CD4-positive, alpha-beta T cell treated with Interleukin-4 for 4 hours (primary cell): ENCODE data around the gene CST3.
"Not testable (repeated sequence)": the region's sequence is repeated elsewhere in the genome, so short reads cannot be mapped to it uniquely, and the experiment has no call there.

Experiments
- DNase-seq: peaks from one replicate; pipeline ENCODE4 v3.0.0-alpha.2; 2020

Gene CST3

DNA sequence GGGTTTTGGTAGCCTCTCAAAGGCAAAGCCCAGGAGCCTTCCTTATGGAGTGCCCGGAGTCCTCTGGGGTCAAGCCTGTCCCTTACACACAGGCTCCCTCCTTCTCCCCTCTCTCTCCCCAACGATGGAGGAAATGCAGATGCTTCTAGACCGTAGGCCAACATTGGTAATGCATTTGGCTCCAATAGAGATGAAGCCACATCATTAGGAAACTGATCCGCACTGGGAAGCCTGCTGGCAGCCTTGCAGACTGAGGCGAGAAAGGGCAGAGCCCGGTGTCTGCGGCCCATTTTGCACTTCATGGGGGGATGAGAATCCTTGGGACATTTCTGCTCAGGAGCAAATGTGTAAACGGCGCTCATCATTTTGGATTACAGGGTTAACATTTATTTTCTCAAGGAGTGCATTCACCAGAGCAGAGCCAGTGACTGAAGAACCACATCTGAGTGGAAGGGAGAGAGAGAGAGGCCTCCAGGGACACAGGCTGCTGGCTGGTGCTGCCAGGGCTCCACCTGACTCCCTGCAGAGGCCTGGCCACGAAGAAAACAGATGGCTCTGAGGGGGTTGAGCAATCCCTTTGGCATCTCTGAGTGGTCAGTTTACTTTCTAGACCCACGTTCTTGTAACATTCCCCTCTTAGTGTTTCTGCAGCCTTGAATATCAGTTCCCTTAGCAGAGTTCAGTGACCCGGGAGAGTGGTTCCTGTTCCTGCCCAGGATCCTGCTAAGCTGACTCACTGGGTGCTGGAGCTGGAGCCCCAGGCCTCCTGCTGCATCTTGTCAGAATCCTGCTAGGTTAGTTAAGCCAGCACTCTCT is 4.4 kb upstream of the CST3 start:
- DNase-seq, result no peak

DNA sequence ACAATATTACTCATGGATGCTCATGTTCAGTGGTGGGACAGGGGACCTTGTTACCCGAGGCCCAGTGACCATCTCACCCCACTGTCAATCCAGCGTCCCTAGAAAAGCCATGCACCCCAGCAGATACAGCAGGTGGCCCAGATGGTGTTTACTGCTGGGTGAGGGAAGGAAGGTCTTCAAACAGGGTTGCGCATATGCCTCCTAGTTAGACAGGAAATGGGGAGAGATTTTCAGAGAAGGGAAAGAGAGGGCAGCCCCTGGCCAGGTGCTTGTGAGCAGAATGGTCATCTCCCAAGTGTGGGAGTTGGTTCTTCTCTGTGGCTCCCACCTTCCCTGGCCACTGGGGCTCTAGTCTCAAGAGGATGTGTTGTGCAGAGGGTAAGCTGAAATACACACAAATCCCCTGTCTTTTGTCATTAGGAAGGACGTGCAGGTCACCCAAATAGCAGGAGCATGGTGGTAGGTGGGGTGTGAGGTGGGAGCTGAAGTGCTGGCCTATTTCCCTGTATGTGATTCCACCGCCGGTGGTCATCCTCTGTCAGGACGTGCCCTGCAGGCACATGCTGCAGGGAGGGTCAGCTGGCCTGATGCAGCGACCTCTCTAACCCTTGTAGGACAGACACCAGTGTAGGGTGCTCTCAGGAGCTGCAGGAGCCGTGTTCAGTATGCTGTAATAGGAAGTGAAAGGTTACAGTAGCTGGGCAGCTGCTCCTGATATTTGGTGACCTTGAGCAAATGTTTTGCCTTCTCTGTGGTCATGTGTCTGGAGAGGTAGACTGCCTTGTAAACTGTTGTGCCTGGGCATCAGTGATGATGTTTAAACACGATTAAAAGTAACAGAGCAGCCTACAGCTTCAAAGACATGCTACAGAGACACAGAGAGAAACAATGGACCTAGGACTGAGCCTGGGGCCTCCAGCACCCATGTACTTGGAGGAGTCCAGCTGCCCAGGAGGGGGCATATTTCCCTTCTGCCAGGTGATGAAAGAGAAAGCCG is 3.2 kb upstream of the CST3 start:
- DNase-seq, result no peak

DNA sequence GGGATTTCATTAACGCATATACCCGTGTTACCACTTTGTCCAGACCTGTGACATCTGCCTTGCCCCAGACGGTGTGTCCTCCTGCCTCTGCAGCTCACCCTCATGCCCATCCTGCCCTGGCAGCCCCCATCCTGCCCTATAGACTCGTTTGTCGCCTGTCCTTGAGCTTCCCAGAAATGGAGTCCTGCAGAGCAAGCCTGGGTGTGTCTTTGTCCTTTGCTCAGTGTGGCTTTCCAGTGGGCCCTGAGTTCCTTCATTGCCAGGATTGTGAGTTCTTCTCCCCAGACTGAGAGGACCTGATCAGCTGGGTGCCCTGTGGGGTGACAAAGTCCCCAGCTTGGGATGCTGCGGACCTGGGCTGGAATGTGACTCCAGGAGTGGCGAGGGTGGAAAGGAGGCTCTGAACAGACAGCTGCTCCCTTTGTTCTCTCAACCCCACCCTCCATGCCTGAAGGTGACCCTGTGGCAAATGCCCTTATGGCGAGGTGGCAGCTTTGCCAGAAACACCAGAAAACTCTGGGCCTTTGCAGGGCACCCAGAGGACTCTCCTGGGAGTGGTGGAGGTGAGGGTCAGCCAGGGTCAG is 2.4 kb upstream of the CST3 start:
- DNase-seq, result no peak

GRCh38 chr20:23639490-23639958 is 1.8 kb upstream of the CST3 start:
- DNase-seq, result no peak

DNA sequence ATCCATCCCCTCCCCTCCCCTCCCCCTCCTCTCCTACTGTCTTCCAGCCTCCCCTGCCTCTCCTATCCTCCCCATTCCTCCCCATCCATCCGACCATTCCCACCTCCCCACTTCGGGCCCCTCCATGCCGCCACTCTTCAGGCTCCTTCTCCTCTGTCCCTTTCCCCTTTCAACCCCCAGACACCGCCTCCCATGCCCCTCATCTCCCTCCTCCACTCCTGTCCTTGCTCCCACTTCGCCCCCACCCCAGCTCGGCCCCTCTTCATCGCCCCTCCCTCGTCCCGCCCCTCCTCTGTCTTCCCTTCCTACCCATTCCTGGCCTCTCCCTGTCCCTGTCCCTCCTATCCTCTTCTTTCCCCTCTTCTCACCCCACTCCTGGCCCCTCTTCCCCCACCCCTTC is 554 bp upstream of the CST3 start:
- DNase-seq, result no peak

- DNase-seq, result no peak
Observed at GRCh38 chr20:23636908-23637281, 860 bp downstream of the CST3 start.

DNA sequence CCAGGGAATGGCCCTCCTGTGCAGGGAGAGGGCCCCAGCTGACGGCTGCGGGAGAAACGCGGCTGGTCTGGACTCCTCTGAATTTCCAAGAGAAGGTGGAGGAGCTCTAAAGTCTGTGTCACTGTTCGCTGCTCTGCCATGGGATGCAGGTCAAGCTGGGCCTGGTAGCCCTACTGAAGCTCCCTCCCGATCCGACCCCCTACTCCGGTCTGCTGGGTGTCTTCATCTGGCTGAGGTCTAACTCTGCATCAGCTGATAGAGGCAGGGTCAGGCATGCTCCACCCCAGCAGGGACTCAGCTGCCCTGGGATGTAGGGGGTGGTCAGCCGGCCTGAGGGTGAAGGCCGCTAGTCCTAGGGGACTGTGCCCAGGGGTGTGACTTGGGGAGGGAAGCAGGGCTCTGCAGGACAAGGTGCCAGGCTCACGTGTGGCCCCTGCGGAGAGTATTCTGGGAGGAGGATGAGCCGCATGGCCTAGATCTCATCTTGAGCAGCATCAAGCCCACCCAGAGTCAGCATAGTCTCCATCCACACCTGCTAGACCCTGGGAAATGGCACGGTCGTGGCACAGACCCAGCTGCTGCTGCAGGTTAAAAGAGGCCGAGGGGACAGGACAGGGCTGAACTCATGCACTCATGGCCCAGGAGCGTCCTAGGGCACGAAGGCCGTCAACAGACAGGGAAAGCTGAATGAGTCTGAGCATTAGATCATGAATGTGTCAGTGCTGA is 1.4 kb downstream of the CST3 start:
- DNase-seq, result no peak

GRCh38 chr20:23635768-23636090 is 2.0 kb downstream of the CST3 start:
- DNase-seq, result not testable (repeated sequence)

GRCh38 chr20:23634985-23635767 is 2.6 kb downstream of the CST3 start:
- no peak for DNase-seq

DNA sequence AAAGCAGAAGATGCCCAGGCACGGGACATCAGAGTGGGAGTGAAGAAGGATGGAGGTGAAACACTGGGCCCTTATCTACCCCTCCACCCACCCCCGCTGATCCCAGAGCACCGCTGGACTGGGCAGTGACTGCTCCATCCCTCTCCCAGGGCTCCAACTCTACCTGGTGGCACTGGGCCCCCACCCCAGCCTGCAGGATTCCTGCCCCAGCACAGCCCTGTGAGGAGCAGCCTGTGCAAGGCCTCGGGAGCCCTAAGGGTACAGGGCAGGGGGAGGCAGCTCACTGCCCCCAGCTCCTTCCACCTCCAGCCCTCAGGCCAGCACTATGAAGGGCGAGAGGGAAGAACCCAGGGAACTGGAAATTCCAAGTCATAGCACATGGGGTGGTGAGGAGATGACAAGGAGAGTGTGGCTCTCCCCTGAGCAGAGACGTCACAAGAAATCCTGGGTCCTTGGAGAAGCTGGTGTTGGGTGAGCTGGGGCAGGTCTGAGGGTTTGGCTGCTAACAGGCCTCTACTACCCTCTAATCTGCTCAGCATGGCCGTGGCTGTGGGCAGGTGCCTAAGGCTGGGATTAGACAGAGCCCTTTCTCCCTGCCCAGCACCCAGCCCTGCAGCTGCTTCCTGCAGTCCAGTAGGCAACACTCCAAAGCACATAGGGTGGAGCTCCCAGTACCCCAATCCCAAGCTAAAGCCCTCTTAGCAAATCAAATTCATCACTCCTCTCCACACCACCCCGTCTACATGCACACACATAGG is 3.5 kb downstream of the CST3 start:
- DNase-seq, result no peak

DNA sequence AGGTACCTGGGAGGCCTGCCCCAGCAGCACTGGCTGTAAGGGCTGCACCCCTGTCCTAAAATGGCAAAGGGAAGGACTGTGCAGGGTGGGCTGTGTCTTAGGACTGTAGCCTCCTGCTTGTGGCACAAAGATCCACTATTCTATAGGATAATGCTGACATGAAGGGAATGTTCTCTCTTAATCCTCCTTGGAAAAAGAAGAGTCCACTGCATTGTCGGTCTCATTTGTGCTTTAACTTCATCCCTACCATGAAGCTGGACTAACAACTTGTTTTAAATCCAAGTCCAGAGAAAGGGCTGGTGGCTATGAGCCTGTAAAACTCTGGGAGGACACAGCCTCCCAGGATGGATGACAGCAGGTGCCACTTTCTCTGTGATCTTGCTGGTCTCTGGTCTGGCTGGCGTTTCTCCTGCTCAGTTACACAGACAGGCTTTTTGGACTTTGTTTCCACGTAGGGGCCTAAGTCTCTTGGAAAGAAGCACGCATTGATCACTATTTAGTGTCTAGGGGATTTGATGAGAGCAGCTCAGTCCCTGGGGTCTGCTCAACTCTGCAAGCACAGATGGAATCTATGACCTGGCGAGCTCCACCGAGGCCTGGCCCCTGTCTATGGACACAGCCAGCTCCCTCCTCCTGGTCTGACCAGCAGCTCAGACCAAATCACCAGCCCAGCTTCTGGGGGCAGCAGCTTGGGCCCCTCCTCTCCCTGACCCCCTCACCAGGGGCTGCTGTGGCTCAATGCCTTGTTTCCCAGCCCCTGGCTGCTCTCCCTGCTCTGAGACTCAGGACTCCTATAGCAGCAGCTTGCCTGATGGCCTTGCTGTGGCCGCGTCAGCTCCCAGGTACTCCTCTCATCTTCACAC is 4.8 kb downstream of the CST3 start:
- DNase-seq, result no peak

DNA sequence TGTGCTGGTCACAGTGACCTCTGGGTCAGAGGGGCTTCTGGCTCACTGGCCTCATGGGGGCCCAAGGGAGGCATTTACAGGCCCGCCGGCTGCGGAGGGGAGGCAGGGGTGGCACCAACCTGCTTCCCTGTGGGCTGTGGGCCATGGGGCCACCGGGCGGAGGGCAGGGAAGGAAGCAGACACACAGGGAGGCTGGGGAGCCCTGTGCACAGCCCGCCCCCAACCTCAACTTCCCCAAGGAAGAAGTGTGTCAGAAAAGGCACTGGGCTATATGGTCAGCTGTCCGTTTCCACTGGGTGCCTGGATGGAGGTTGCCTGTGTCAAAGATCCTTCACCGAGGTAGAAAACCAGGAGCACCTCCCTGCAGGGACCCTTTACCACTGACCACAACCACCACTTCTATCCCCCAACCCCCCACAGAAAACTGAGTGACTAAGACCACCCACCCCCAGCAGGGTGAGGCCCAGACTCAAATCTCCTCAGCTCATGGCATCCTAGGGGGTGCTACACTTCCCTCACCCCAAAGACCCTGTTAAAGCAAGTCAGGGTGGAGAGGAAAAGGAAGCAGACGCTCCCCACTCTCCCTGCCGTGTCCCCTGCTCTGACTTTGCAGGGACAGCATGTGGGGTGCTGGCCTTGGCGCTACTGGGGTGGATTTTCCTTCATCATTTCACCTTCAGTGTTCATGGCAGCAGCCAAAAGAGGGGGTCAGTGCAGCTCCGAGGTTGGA is 5.6 kb downstream of the CST3 start:
- DNase-seq, result no peak

DNA sequence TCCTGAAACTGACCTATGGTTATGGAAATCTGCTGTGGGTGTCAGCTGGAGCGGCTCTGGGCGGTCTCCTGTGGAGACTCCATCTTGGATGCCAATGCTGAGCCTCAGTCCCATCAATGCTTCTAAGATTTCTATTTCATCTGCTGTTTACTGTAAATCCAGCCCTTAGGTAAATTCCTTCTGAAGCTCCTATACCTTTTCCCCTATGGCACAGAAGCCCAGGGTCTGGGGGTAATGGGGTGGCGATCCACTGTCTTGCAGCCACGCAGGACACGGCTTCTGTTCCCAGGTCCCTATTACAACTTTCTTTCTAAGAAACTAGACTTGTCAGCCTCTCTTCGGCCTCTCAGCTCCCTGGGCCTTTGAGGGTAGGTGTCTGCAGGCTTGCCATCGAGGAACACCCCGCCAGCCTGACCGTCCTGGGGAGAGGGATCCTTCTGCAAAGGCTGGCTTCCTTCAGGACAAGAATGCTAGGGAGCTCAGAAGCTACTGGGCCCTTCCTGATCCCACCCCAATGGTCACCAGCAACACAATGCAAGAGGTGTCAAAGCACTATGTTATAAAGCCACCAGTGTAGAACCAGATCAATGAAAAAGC is 6.4 kb downstream of the CST3 start:
- DNase-seq, result no peak

- DNase-seq, result no peak
Observed at GRCh38 chr20:23630392-23630849, 7.3 kb downstream of the CST3 start.

DNA sequence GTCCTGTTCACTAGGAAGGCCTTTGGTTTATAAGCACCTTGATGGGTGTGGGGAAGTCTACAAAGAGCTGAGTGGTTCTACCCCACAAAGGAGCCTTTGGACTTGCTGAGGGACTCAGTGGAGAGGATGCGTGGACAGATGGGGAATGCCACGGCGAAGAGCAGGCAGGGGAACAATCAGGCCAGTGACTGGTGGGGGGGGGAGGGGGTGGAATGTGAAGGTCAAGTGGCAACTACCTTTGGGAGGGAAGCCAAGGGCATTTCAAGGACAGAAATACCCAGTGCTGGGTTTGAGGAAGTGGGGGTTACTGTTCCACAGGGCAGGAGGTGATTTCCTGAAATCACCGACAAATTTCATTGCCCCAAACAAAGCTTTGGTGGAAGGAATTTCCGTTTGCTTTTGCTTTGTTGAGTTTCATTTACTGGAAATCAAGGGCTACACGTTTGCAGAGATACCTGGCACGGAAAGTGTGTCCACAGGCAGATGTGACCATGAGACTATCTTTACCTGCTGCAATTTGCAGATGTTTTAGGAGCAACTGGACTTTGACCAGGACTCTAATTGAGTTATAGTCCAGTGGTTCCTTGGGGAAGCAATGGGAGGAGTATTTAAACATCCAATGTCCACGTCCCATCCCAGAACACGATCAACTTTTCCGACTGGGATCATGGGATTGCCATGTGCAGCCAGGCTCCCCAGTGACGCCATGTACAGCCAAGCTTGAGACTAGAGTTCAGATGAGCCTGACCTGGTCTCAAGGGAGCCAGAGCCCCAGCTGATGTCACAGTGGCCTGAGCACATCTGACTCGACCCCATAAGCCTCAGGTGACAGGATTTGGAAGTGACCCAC is 8.0 kb downstream of the CST3 start:
- no peak for DNase-seq

DNA sequence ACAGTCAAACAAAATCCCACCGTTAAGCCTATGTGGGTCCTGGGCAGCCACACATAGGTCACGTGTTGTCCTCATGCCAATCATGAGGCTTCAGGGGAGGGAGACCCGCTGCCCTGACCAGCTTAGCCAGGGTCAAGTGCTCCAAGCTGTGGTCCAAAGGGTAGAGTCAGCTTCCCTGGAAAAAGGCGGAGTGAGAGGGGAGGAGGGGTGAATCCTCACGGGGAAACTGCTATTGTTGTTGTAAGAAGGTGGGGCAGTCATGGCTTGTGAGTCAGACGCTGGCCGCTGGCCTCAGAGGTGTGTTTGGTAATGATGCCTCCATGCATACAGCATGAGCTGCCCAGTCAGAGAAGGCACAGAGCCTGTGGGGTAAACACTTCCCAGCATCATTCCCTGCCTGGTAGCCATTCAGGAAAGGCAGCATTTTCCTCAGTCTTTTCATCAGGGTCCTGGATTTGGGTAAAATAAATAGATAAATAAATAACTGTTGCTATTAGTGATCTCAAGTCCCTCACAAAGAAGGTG is 8.7 kb downstream of the CST3 start:
- no peak for DNase-seq

DNA sequence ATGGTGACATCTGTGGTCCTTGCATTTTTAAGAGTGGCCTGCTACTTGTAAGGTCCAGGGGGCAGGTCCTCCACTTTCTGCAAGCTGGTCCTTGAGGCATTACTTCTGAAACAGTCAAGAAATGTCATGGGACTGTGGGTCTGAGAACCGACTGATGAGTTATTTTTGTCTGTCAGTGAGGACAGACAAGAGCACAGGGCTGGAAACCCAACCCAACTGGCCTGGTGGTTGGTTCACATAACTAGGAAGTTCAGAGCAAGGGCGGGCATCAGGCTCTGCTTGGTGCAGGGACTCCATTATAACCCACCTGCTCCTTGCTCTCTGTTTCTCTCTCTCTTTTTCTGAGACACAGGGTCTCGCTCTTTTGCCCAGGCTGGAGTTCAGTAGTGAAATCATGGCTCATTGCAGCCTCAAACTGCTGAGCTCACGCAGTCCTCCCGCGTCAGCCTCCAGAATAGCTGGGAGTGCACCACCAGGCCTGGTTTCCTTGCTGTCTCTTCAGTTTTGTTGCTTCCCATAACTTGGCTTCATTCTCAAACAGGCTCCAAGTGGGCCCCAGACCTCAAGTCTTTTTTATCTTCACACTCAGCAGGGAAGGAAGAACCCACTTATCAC is 9.2 kb downstream of the CST3 start:
- no peak for DNase-seq
